ENCODE results near the gene CDK14. TPM values are rescaled to one million over a fixed set of nuclear protein-coding genes. Genes with fewer than 3 reads are reported as not detected.

The CDK14 gene
- total and polyA plus RNA-seq, 2 of the 8 experiments (the other 6 are each of a cell fraction or from before 2014, with no cell fraction given) = 5.5 to 47.3 TPM

DNA sequence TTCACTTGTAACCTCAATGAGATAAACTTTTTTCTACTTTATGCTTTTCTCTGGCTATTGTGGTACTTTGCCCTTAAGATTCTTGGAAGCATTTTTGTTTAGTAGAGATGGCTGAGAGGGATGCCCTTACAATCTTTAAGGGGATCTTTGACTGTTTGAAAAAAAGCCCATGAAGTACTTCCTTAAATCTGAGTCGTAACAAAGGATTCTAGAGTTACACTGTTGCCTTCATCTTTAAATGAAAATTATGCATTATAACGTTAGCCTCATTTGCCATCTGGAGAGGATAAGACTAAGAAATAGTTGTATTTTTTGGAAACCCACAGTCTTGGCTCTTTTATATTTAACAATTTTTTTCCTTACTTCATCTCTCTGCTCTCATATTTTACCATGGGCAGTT, 630.3 kb downstream of the CDK14 start:
- CTCF ChIA-PET (ENCODE audit: partially characterized antibody) = no interaction called here
- no peak overlapping the region for H3K4ac ChIP-seq (replicated peaks; ENCODE audit: insufficient read length, low read depth, low read length)
- peaks cover 0 to 5% (median 0%) of the 10 kb centered on the region in 4 experiments; a peak in 1 of 7 replicates for H3K4me1 ChIP-seq (replicated peaks in 1 of 4; ENCODE audit: control insufficient read depth in 3 of 4, insufficient read depth in 4 of 4, low read length in 3 of 4)
- WGBS, 2 experiments (ENCODE audit: extremely low coverage in 1 of 2, insufficient coverage in 1 of 2, insufficient read length in 1 of 2, insufficient replicate concordance in 2 of 2, low coverage in 1 of 2, low lambda C conversion rate in 2 of 2, missing lambda C conversion rate in 1 of 2) = 81% methylated on average over 2 of the region's 2 CpGs; no CpG with 5 or more reads in 1 of the 2 experiments
- no peak overlapping the region for H2BK15ac ChIP-seq (ENCODE audit: low read length)
- H3K27ac ChIP-seq (ENCODE audit: low read depth, low read length) = no peak overlapping the region
- no peak overlapping the region for H2BK5ac ChIP-seq (ENCODE audit: low read depth, low read length)
- H2AK5ac ChIP-seq (ENCODE audit: low read depth, low read length) = no peak overlapping the region
- H2AFZ ChIP-seq (ENCODE audit: low read length) = no peak overlapping the region
- no peaks in the 10 kb centered on the region for H4K20me1 ChIP-seq (replicated peaks in 1 of 2; ENCODE audit: control insufficient read depth in 1 of 2, insufficient read depth in 2 of 2, low read length in 2 of 2)
- H3K4me3 ChIP-seq (ENCODE audit: extremely low read depth in 1 of 4, insufficient read depth in 2 of 4, low read depth in 3 of 4, low read length in 4 of 4) = no peak overlapping the region
- no peak overlapping the region for H2BK20ac ChIP-seq (ENCODE audit: low read length)
- no peak overlapping the region for H4K91ac ChIP-seq (replicated peaks; ENCODE audit: insufficient read length, low read length)
- H3K23me2 ChIP-seq (ENCODE audit: low read depth, low read length) = no peaks in the 10 kb centered on the region
- H4K5ac ChIP-seq (ENCODE audit: insufficient read length, low read depth, low read length) = no peak overlapping the region
- H3K14ac ChIP-seq (ENCODE audit: insufficient read length) = no peak overlapping the region
- H3K79me1 ChIP-seq (ENCODE audit: low read depth, low read length) = no peaks in the 10 kb centered on the region
- POLR2A ChIA-PET (ENCODE audit: partially characterized antibody) = no interaction called here
- peaks cover 0 to 3% of the 10 kb centered on the region in 2 experiments; a peak in 1 of 4 replicates for H3K9me3 ChIP-seq (ENCODE audit: insufficient read depth in 2 of 2, low read depth in 1 of 2, low read length in 1 of 2)
- H3K36me3 ChIP-seq (ENCODE audit: control insufficient read depth in 2 of 4, insufficient read depth in 4 of 4, low read length in 3 of 4) = no peaks in the 10 kb centered on the region
- H3K18ac ChIP-seq (ENCODE audit: extremely low read depth, low read length) = no peak overlapping the region
- no peak overlapping the region for H2BK120ac ChIP-seq (replicated peaks; ENCODE audit: low read depth, low read length)
- no peaks in the 10 kb centered on the region for H3K27me3 ChIP-seq (replicated peaks in 1 of 4; ENCODE audit: control insufficient read depth in 3 of 4, extremely low read depth in 1 of 4, insufficient read depth in 3 of 4, low read length in 3 of 4)
- H4K8ac ChIP-seq (ENCODE audit: extremely low read depth, insufficient read depth, low read length) = no peak overlapping the region
- no peak overlapping the region for H3K9ac ChIP-seq (replicated peaks in 1 of 4; ENCODE audit: extremely low read depth in 1 of 4, low read depth in 3 of 4, low read length in 3 of 4)
- DNase-seq (ENCODE audit: low read depth in 1 of 2, low spot score in 2 of 2) (no peak), FAIRE-seq (no peak)
- no peak overlapping the region for H3K23ac ChIP-seq (ENCODE audit: insufficient read length)
- no peak overlapping the region for H2BK12ac ChIP-seq (ENCODE audit: low read depth, low read length)
- no peak overlapping the region for H3K56ac ChIP-seq (replicated peaks; ENCODE audit: insufficient read length, low read depth, low read length)
- no peak overlapping the region for H3K4me2 ChIP-seq (ENCODE audit: insufficient read depth in 1 of 2, low read depth in 2 of 2, low read length in 2 of 2)
- TF ChIP-seq KDM5A (IDR thresholded peaks at IDR 0.05; ENCODE audit: low read length) (no peak), SIX5 (IDR thresholded peaks at IDR 0.05; ENCODE audit: low read depth, low read length) (no peak), YY1 (IDR thresholded peaks at IDR 0.05; ENCODE audit: low read depth, low read length) (no peak), SUZ12 (IDR thresholded peaks at IDR 0.05; ENCODE audit: low read length) (no peak), SP2 (IDR thresholded peaks at IDR 0.05; ENCODE audit: low read length) (no peak), ASH2L (IDR thresholded peaks at IDR 0.05; ENCODE audit: low read length) (no peak), CBX8 (IDR thresholded peaks at IDR 0.05; ENCODE audit: borderline replicate concordance, low read depth, low read length) (no peak), KDM4A (IDR thresholded peaks at IDR 0.05; ENCODE audit: low read depth, low read length, severe bottlenecking) (no peak), HDAC6 (IDR thresholded peaks at IDR 0.05; ENCODE audit: low read depth, low read length) (no peak), EGR1 (IDR thresholded peaks at IDR 0.05; ENCODE audit: borderline replicate concordance, low read depth, low read length) (no peak)
- TF ChIP-seq, protein P1, sequence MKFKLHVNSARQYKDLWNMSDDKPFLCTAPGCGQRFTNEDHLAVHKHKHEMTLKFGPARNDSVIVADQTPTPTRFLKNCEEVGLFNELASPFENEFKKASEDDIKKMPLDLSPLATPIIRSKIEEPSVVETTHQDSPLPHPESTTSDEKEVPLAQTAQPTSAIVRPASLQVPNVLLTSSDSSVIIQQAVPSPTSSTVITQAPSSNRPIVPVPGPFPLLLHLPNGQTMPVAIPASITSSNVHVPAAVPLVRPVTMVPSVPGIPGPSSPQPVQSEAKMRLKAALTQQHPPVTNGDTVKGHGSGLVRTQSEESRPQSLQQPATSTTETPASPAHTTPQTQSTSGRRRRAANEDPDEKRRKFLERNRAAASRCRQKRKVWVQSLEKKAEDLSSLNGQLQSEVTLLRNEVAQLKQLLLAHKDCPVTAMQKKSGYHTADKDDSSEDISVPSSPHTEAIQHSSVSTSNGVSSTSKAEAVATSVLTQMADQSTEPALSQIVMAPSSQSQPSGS (IDR thresholded peaks at IDR 0.05; ENCODE audit: low read length) = no peak
- TF ChIP-seq, protein P2, sequence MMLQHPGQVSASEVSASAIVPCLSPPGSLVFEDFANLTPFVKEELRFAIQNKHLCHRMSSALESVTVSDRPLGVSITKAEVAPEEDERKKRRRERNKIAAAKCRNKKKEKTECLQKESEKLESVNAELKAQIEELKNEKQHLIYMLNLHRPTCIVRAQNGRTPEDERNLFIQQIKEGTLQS (IDR thresholded peaks at IDR 0.05; ENCODE audit: insufficient read depth, low read depth, low read length) = no peak
- no peaks in the 10 kb centered on the region for H3K79me2 ChIP-seq (ENCODE audit: control insufficient read depth in 1 of 2, insufficient read depth in 2 of 2, low read length in 2 of 2)
